ENCODE results near the gene SIX2. TPM values are rescaled to one million over a fixed set of nuclear protein-coding genes. Genes with fewer than 3 reads are reported as not detected.

The SIX2 gene
- total and polyA plus RNA-seq, 4 donors = not detected

DNA sequence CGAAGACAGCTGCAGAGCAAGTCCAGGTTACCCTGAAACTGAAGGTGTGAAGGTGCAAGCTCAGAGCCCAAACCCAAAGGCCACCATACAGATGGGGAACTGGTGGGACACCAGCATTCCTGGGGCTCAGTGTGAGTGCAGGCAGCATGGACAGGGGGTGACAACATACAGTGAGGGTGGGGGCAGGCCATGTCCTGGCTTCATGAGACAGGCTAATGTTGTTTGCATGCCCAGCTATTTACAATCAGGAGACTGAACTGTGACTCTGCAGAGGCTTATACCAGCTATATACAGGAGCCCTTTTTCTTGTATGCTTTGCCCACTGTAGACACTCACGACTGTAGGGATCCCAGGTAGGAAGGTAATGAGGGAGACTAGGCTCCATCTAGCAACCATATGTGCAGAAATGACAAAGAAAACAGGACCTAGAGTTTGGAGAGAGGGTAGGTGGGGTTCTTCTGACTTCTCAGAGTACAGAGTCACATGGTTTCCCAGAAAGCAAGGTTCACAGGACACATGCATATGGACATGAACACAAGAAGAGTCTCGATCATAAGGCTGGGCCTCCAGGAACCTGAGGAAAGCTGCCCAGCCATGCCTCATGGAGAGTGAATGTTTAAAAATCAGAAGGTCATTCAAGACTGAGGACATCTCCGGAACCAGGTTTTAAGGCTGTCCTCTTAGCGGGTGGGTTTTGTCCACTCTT lies 41.4 kb downstream of the SIX2 start:
- no peak for DNase-seq (ENCODE audit: low spot score)
- Histone ChIP-seq H3K4me1 (ENCODE audit: control insufficient read depth in 4 of 4, insufficient read depth in 4 of 4, low read length in 3 of 4) (no peaks in the 10 kb centered on the region), H3K27me3 (ENCODE audit: control insufficient read depth in 4 of 4, insufficient read depth in 4 of 4, low read length in 3 of 4) (peaks cover 0 to 4% (median 3%) of the 10 kb centered on the region in 4 donors), H3K4me3 (ENCODE audit: low read depth in 1 of 3, low read length in 3 of 3) (no peak overlapping the region), H3K9me3 (ENCODE audit: control insufficient read depth in 4 of 4, low read length in 3 of 4) (no peaks in the 10 kb centered on the region), H3K36me3 (ENCODE audit: control insufficient read depth in 4 of 4, insufficient read depth in 3 of 4, low read depth in 1 of 4, low read length in 3 of 4) (no peaks in the 10 kb centered on the region), H3K9ac (ENCODE audit: low read depth in 1 of 2, low read length in 2 of 2) (no peak overlapping the region), H3K27ac (ENCODE audit: low read depth in 1 of 2, low read length in 2 of 2) (no peak overlapping the region)
- no peak for TF ChIP-seq YY1 (IDR thresholded peaks at IDR 0.05)
- TF ChIP-seq TAF1 (conservative IDR thresholded peaks at IDR 0.05) = no peak
- TF ChIP-seq HNF4G (IDR thresholded peaks at IDR 0.05) = no peak
- no peak for TF ChIP-seq HNF4A (conservative IDR thresholded peaks at IDR 0.05)
- no peak for TF ChIP-seq EGR1 (IDR thresholded peaks at IDR 0.05; ENCODE audit: low read depth in 2 of 2)
- TF ChIP-seq, protein P1, sequence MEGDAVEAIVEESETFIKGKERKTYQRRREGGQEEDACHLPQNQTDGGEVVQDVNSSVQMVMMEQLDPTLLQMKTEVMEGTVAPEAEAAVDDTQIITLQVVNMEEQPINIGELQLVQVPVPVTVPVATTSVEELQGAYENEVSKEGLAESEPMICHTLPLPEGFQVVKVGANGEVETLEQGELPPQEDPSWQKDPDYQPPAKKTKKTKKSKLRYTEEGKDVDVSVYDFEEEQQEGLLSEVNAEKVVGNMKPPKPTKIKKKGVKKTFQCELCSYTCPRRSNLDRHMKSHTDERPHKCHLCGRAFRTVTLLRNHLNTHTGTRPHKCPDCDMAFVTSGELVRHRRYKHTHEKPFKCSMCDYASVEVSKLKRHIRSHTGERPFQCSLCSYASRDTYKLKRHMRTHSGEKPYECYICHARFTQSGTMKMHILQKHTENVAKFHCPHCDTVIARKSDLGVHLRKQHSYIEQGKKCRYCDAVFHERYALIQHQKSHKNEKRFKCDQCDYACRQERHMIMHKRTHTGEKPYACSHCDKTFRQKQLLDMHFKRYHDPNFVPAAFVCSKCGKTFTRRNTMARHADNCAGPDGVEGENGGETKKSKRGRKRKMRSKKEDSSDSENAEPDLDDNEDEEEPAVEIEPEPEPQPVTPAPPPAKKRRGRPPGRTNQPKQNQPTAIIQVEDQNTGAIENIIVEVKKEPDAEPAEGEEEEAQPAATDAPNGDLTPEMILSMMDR (IDR thresholded peaks at IDR 0.05; ENCODE audit: low read depth, low read length, missing input control) = no peak
- TF ChIP-seq FOXA2 (IDR thresholded peaks at IDR 0.05) = no peak
- TF ChIP-seq, protein P2, sequence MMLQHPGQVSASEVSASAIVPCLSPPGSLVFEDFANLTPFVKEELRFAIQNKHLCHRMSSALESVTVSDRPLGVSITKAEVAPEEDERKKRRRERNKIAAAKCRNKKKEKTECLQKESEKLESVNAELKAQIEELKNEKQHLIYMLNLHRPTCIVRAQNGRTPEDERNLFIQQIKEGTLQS (IDR thresholded peaks at IDR 0.05) = no peak
- TF ChIP-seq, protein P3, sequence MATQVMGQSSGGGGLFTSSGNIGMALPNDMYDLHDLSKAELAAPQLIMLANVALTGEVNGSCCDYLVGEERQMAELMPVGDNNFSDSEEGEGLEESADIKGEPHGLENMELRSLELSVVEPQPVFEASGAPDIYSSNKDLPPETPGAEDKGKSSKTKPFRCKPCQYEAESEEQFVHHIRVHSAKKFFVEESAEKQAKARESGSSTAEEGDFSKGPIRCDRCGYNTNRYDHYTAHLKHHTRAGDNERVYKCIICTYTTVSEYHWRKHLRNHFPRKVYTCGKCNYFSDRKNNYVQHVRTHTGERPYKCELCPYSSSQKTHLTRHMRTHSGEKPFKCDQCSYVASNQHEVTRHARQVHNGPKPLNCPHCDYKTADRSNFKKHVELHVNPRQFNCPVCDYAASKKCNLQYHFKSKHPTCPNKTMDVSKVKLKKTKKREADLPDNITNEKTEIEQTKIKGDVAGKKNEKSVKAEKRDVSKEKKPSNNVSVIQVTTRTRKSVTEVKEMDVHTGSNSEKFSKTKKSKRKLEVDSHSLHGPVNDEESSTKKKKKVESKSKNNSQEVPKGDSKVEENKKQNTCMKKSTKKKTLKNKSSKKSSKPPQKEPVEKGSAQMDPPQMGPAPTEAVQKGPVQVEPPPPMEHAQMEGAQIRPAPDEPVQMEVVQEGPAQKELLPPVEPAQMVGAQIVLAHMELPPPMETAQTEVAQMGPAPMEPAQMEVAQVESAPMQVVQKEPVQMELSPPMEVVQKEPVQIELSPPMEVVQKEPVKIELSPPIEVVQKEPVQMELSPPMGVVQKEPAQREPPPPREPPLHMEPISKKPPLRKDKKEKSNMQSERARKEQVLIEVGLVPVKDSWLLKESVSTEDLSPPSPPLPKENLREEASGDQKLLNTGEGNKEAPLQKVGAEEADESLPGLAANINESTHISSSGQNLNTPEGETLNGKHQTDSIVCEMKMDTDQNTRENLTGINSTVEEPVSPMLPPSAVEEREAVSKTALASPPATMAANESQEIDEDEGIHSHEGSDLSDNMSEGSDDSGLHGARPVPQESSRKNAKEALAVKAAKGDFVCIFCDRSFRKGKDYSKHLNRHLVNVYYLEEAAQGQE (IDR thresholded peaks at IDR 0.05) = no peak
- no peak for TF ChIP-seq JUND (IDR thresholded peaks at IDR 0.05)
- TF ChIP-seq GABPA (IDR thresholded peaks at IDR 0.05 in 1 of 2, conservative IDR thresholded peaks at IDR 0.05 in 1 of 2) = no peak
- TF ChIP-seq RAD21 (IDR thresholded peaks at IDR 0.05) = no peak
- TF ChIP-seq RXRA (IDR thresholded peaks at IDR 0.05) = no peak
- TF ChIP-seq NR2F2 (IDR thresholded peaks at IDR 0.05) = no peak
- no peak for TF ChIP-seq MAX (IDR thresholded peaks at IDR 0.05)
- 90% methylated on average over 5 of the region's 5 CpGs for WGBS

GRCh38 chr2:44967056-44967455 lies 42.2 kb downstream of the SIX2 start:
- TF ChIP-seq SP1 (IDR thresholded peaks at IDR 0.05) = no peak
- Histone ChIP-seq H3K27ac (ENCODE audit: low read depth in 1 of 2, low read length in 2 of 2) (no peak overlapping the region), H3K9ac (ENCODE audit: low read depth in 1 of 2, low read length in 2 of 2) (no peak overlapping the region), H3K27me3 (ENCODE audit: control insufficient read depth in 4 of 4, insufficient read depth in 4 of 4, low read length in 3 of 4) (peaks cover 0 to 4% (median 3%) of the 10 kb centered on the region in 4 donors), H3K36me3 (ENCODE audit: control insufficient read depth in 4 of 4, insufficient read depth in 3 of 4, low read depth in 1 of 4, low read length in 3 of 4) (no peaks in the 10 kb centered on the region), H3K9me3 (ENCODE audit: control insufficient read depth in 4 of 4, low read length in 3 of 4) (no peaks in the 10 kb centered on the region), H3K4me1 (ENCODE audit: control insufficient read depth in 4 of 4, insufficient read depth in 4 of 4, low read length in 3 of 4) (no peaks in the 10 kb centered on the region), H3K4me3 (ENCODE audit: low read depth in 1 of 3, low read length in 3 of 3) (no peak overlapping the region)
- no peak for DNase-seq (ENCODE audit: low spot score)
- WGBS = 87% methylated on average over 6 of the region's 6 CpGs
